ENCODE measurements around the gene RSPRY1.

The RSPRY1 gene

GRCh38 chr16:57239107-57239506, 53.0 kb downstream of the RSPRY1 start:
- Histone ChIP-seq H3K36me3 (ENCODE audit: insufficient read depth, low read length) (peaks cover 24% of the 10 kb centered on the region), H3K27me3 (ENCODE audit: insufficient read depth, low read length) (no peaks in the 10 kb centered on the region), H3K27ac (ENCODE audit: low read depth, low read length) (no peak overlapping the region), H3K4me1 (ENCODE audit: control insufficient read depth, insufficient read depth, low read length, unreplicated experiment) (peaks cover 5% of the 10 kb centered on the region), H3K4me3 (ENCODE audit: low read depth, low read length) (no peak overlapping the region), H2AFZ (ENCODE audit: low read length, unreplicated experiment) (no peak overlapping the region), H3K79me2 (ENCODE audit: control insufficient read depth, insufficient read depth, low read length, unreplicated experiment) (no peaks in the 10 kb centered on the region)

GRCh38 chr16:57240851-57241250, 54.7 kb downstream of the RSPRY1 start:
- H2AFZ ChIP-seq (ENCODE audit: low read length, unreplicated experiment): no peak overlapping the region
- H3K27me3 ChIP-seq (ENCODE audit: insufficient read depth, low read length): no peaks in the 10 kb centered on the region
- peaks cover 6% of the 10 kb centered on the region for H3K79me2 ChIP-seq (ENCODE audit: control insufficient read depth, insufficient read depth, low read length, unreplicated experiment)
- peaks cover 11% of the 10 kb centered on the region for H3K36me3 ChIP-seq (ENCODE audit: insufficient read depth, low read length)
- H3K4me3 ChIP-seq (ENCODE audit: low read depth, low read length): no peak overlapping the region
- no peak overlapping the region for H3K27ac ChIP-seq (ENCODE audit: low read depth, low read length)
- peaks cover 4% of the 10 kb centered on the region for H3K4me1 ChIP-seq (ENCODE audit: control insufficient read depth, insufficient read depth, low read length, unreplicated experiment)

GRCh38 chr16:57242650-57243049, 56.5 kb downstream of the RSPRY1 start:
- peaks cover 4% of the 10 kb centered on the region for H3K4me1 ChIP-seq (ENCODE audit: control insufficient read depth, insufficient read depth, low read length, unreplicated experiment)
- H2AFZ ChIP-seq (ENCODE audit: low read length, unreplicated experiment): no peak overlapping the region
- no peaks in the 10 kb centered on the region for H3K27me3 ChIP-seq (ENCODE audit: insufficient read depth, low read length)

GRCh38 chr16:57244463-57244766, 58.3 kb downstream of the RSPRY1 start:
- H3K36me3 ChIP-seq (ENCODE audit: insufficient read depth, low read length): peaks cover 21% of the 10 kb centered on the region
- peak overlapping the region; percentile 62 for H3K27ac ChIP-seq (ENCODE audit: low read depth, low read length)
- peaks cover 4% of the 10 kb centered on the region for H3K4me1 ChIP-seq (ENCODE audit: control insufficient read depth, insufficient read depth, low read length, unreplicated experiment)
- H2AFZ ChIP-seq (ENCODE audit: low read length, unreplicated experiment): peak overlapping the region; percentile 78
- H3K79me2 ChIP-seq (ENCODE audit: control insufficient read depth, insufficient read depth, low read length, unreplicated experiment): peaks cover 11% of the 10 kb centered on the region
- no peaks in the 10 kb centered on the region for H3K27me3 ChIP-seq (ENCODE audit: insufficient read depth, low read length)
- H3K4me3 ChIP-seq (ENCODE audit: low read depth, low read length): peak overlapping the region; percentile 92

More at GRCh38 chr16:57242650-57243049, 56.5 kb downstream of the RSPRY1 start:
- no peak overlapping the region for H3K27ac ChIP-seq (ENCODE audit: low read depth, low read length)
- peaks cover 21% of the 10 kb centered on the region for H3K36me3 ChIP-seq (ENCODE audit: insufficient read depth, low read length)
- H3K4me3 ChIP-seq (ENCODE audit: low read depth, low read length): no peak overlapping the region
- peaks cover 11% of the 10 kb centered on the region for H3K79me2 ChIP-seq (ENCODE audit: control insufficient read depth, insufficient read depth, low read length, unreplicated experiment)

GRCh38 chr16:57244767-57245471, 58.8 kb downstream of the RSPRY1 start, which contains the start of gene ARL2BP:
TSS of gene ARL2BP (plus strand) at chr16:57245259. CDS start at chr16:57245368, 109 bp downstream.
- H3K4me3 ChIP-seq (ENCODE audit: low read depth, low read length): peak within 1 kb of the TSS; percentile 92
- no peaks in the 10 kb centered on the region for H3K27me3 ChIP-seq (ENCODE audit: insufficient read depth, low read length)
- peaks cover 11% of the 10 kb centered on the region for H3K79me2 ChIP-seq (ENCODE audit: control insufficient read depth, insufficient read depth, low read length, unreplicated experiment)
- H3K36me3 ChIP-seq (ENCODE audit: insufficient read depth, low read length): peaks cover 22% of the 10 kb centered on the region
- H2AFZ ChIP-seq (ENCODE audit: low read length, unreplicated experiment): peak within 1 kb of the TSS; percentile 93
- peak within 1 kb of the TSS; percentile 78 for H3K27ac ChIP-seq (ENCODE audit: low read depth, low read length)
- peaks cover 4% of the 10 kb centered on the region for H3K4me1 ChIP-seq (ENCODE audit: control insufficient read depth, insufficient read depth, low read length, unreplicated experiment)

GRCh38 chr16:57245472-57246113, 59.5 kb downstream of the RSPRY1 start:
- peak overlapping the region; percentile 93 for H2AFZ ChIP-seq (ENCODE audit: low read length, unreplicated experiment)
- peak overlapping the region; percentile 92 for H3K4me3 ChIP-seq (ENCODE audit: low read depth, low read length)
- peaks cover 26% of the 10 kb centered on the region for H3K36me3 ChIP-seq (ENCODE audit: insufficient read depth, low read length)
- peaks cover 4% of the 10 kb centered on the region for H3K4me1 ChIP-seq (ENCODE audit: control insufficient read depth, insufficient read depth, low read length, unreplicated experiment)
- no peaks in the 10 kb centered on the region for H3K27me3 ChIP-seq (ENCODE audit: insufficient read depth, low read length)
- H3K27ac ChIP-seq (ENCODE audit: low read depth, low read length): peak overlapping the region; percentile 78
- peaks cover 11% of the 10 kb centered on the region for H3K79me2 ChIP-seq (ENCODE audit: control insufficient read depth, insufficient read depth, low read length, unreplicated experiment)

- Histone ChIP-seq H3K4me3 (ENCODE audit: low read depth, low read length) (no peak overlapping the region), H3K27me3 (ENCODE audit: insufficient read depth, low read length) (no peaks in the 10 kb centered on the region), H3K79me2 (ENCODE audit: control insufficient read depth, insufficient read depth, low read length, unreplicated experiment) (no peaks in the 10 kb centered on the region), H2AFZ (ENCODE audit: low read length, unreplicated experiment) (no peak overlapping the region), H3K27ac (ENCODE audit: low read depth, low read length) (no peak overlapping the region), H3K4me1 (ENCODE audit: control insufficient read depth, insufficient read depth, low read length, unreplicated experiment) (peaks cover 3% of the 10 kb centered on the region), H3K36me3 (ENCODE audit: insufficient read depth, low read length) (peaks cover 43% of the 10 kb centered on the region)
Observed at GRCh38 chr16:57251352-57251751, 65.2 kb downstream of the RSPRY1 start.

- H3K4me3 ChIP-seq (ENCODE audit: low read depth, low read length): no peak overlapping the region
- peaks cover 3% of the 10 kb centered on the region for H3K4me1 ChIP-seq (ENCODE audit: control insufficient read depth, insufficient read depth, low read length, unreplicated experiment)
- no peaks in the 10 kb centered on the region for H3K27me3 ChIP-seq (ENCODE audit: insufficient read depth, low read length)
- H3K79me2 ChIP-seq (ENCODE audit: control insufficient read depth, insufficient read depth, low read length, unreplicated experiment): no peaks in the 10 kb centered on the region
- H3K27ac ChIP-seq (ENCODE audit: low read depth, low read length): no peak overlapping the region
- H2AFZ ChIP-seq (ENCODE audit: low read length, unreplicated experiment): no peak overlapping the region
- H3K36me3 ChIP-seq (ENCODE audit: insufficient read depth, low read length): peaks cover 37% of the 10 kb centered on the region
Observed at GRCh38 chr16:57252148-57252721, 66.1 kb downstream of the RSPRY1 start.

GRCh38 chr16:57253466-57253865, 67.3 kb downstream of the RSPRY1 start:
- Histone ChIP-seq H3K36me3 (ENCODE audit: insufficient read depth, low read length) (peaks cover 29% of the 10 kb centered on the region), H2AFZ (ENCODE audit: low read length, unreplicated experiment) (no peak overlapping the region), H3K79me2 (ENCODE audit: control insufficient read depth, insufficient read depth, low read length, unreplicated experiment) (no peaks in the 10 kb centered on the region), H3K4me1 (ENCODE audit: control insufficient read depth, insufficient read depth, low read length, unreplicated experiment) (peaks cover 3% of the 10 kb centered on the region), H3K27ac (ENCODE audit: low read depth, low read length) (no peak overlapping the region), H3K4me3 (ENCODE audit: low read depth, low read length) (no peak overlapping the region), H3K27me3 (ENCODE audit: insufficient read depth, low read length) (no peaks in the 10 kb centered on the region)

GRCh38 chr16:57255686-57256415, 69.7 kb downstream of the RSPRY1 start:
- Histone ChIP-seq H3K4me3 (ENCODE audit: low read depth, low read length) (no peak overlapping the region), H3K36me3 (ENCODE audit: insufficient read depth, low read length) (peaks cover 15% of the 10 kb centered on the region), H2AFZ (ENCODE audit: low read length, unreplicated experiment) (no peak overlapping the region), H3K27me3 (ENCODE audit: insufficient read depth, low read length) (no peaks in the 10 kb centered on the region), H3K79me2 (ENCODE audit: control insufficient read depth, insufficient read depth, low read length, unreplicated experiment) (no peaks in the 10 kb centered on the region), H3K4me1 (ENCODE audit: control insufficient read depth, insufficient read depth, low read length, unreplicated experiment) (peaks cover 12% of the 10 kb centered on the region), H3K27ac (ENCODE audit: low read depth, low read length) (no peak overlapping the region)
